H9 (cell line): ENCODE data around the gene NDRG2. TPM values are rescaled to one million over a fixed set of nuclear protein-coding genes. Genes with fewer than 3 reads are reported as not detected.

Experiments
- DNase-seq: peaks from one replicate; pipeline ENCODE4 v3.0.0-alpha.2; 2017
- H2AFZ ChIP-seq: one replicate; pipeline ENCODE4 v1.6.1; 2013; ENCODE audit warnings: mild to moderate bottlenecking, low read length, control low read depth, moderate library complexity
- H2AK5ac ChIP-seq: 2 replicates; pipeline ENCODE4 v1.6.1; 2013; ENCODE audit warnings: low read length, control low read depth, mixed read lengths; ENCODE audit not compliant: insufficient read length
- H2BK120ac ChIP-seq: one replicate; pipeline ENCODE4 v1.6.1; 2013; ENCODE audit warnings: low read depth, mild to moderate bottlenecking, low read length, control low read depth, inconsistent platforms; ENCODE audit not compliant: poor library complexity, severe bottlenecking
- H2BK12ac ChIP-seq: 2 replicates; pipeline ENCODE4 v1.6.1; 2013; ENCODE audit warnings: low read length, control low read depth, mixed read lengths, low read depth; ENCODE audit not compliant: insufficient read length
- H2BK15ac ChIP-seq: 2 replicates; pipeline ENCODE4 v1.6.1; 2013; ENCODE audit warnings: low read depth, low read length, control low read depth
- H2BK20ac ChIP-seq: one replicate; pipeline ENCODE4 v1.6.1; 2013; ENCODE audit warnings: low read depth, mild to moderate bottlenecking, low read length, control low read depth, inconsistent platforms; ENCODE audit not compliant: poor library complexity, severe bottlenecking
- H2BK5ac ChIP-seq: 2 replicates; pipeline ENCODE4 v1.6.1; 2013; ENCODE audit warnings: low read length, control low read depth, mixed read lengths; ENCODE audit not compliant: insufficient read length
- H3K14ac ChIP-seq: 2 replicates; pipeline ENCODE4 v1.6.1; 2013; ENCODE audit warnings: low read length, control low read depth; ENCODE audit not compliant: insufficient read depth
- H3K18ac ChIP-seq: 2 replicates; pipeline ENCODE4 v1.6.1; 2013; ENCODE audit warnings: low read depth, mild to moderate bottlenecking, mixed read lengths, low read length, control low read depth; ENCODE audit not compliant: insufficient read length
- H3K23ac ChIP-seq: 2 replicates; pipeline ENCODE4 v1.6.1; 2013; ENCODE audit warnings: low read length, control low read depth, mixed read lengths, low read depth; ENCODE audit not compliant: insufficient read length
- H3K23me2 ChIP-seq: 2 replicates; pipeline ENCODE4 v1.6.1; 2013; ENCODE audit warnings: low read depth, mild to moderate bottlenecking, mixed read lengths, low read length, control low read depth; ENCODE audit not compliant: insufficient read length, poor library complexity, severe bottlenecking
- H3K27ac ChIP-seq: 2 replicates; pipeline ENCODE4 v1.5.1; 2013; ENCODE audit warnings: low read length, control low read depth, mixed read lengths, low read depth; ENCODE audit not compliant: insufficient read length
- H3K27me3 ChIP-seq: 2 replicates; pipeline ENCODE4 v1.6.1; 2013; ENCODE audit warnings: low read length, control low read depth, inconsistent platforms; ENCODE audit not compliant: insufficient read depth
- H3K4ac ChIP-seq: 2 replicates; pipeline ENCODE4 v1.6.1; 2013; ENCODE audit warnings: low read depth, mild to moderate bottlenecking, control low read depth, inconsistent platforms, low read length, moderate library complexity
- H3K4me1 ChIP-seq: 2 replicates; pipeline ENCODE4 v1.6.1; 2013; ENCODE audit warnings: low read length, control low read depth, inconsistent platforms; ENCODE audit not compliant: insufficient read depth
- H3K4me2 ChIP-seq: 2 replicates; pipeline ENCODE4 v1.6.1; 2013; ENCODE audit warnings: low read length, control low read depth, mixed read lengths; ENCODE audit not compliant: insufficient read length, insufficient read depth
- H3K56ac ChIP-seq: 2 replicates; pipeline ENCODE4 v1.6.1; 2013; ENCODE audit warnings: low read depth, mild to moderate bottlenecking, mixed read lengths, low read length, control low read depth; ENCODE audit not compliant: insufficient read length
- H3K79me1 ChIP-seq: 2 replicates; pipeline ENCODE4 v1.6.1; 2013; ENCODE audit warnings: low read depth, mild to moderate bottlenecking, moderate library complexity, low read length, control low read depth, inconsistent platforms; ENCODE audit not compliant: insufficient read depth, poor library complexity, severe bottlenecking
- H3K79me2 ChIP-seq: 2 replicates; pipeline ENCODE4 v1.6.1; 2013; ENCODE audit warnings: low read length, control low read depth, inconsistent platforms; ENCODE audit not compliant: insufficient read depth
- H3K9ac ChIP-seq: 2 replicates; pipeline ENCODE4 v1.6.1; 2013; ENCODE audit warnings: low read length, control low read depth, mixed read lengths; ENCODE audit not compliant: insufficient read length; ENCODE audit errors: extremely low read depth
- H3K9me3 ChIP-seq: one replicate; pipeline ENCODE4 v1.6.1; 2013; ENCODE audit warnings: low read depth, low read length, inconsistent platforms; ENCODE audit not compliant: control insufficient read depth
- H3T11ph ChIP-seq: one replicate; pipeline ENCODE4 v1.6.1; 2013; ENCODE audit warnings: mild to moderate bottlenecking, low read length, control low read depth, inconsistent platforms
- H4K20me1 ChIP-seq: one replicate; pipeline ENCODE4 v1.6.1; 2013; ENCODE audit not compliant: control insufficient read depth, insufficient read length, insufficient read depth
- H4K5ac ChIP-seq: 2 replicates; pipeline ENCODE4 v1.6.1; 2013; ENCODE audit warnings: low read depth, mild to moderate bottlenecking, mixed read lengths, low read length, control low read depth; ENCODE audit not compliant: insufficient read length
- H4K8ac ChIP-seq: replicated peaks from 2 replicates; pipeline ENCODE4 v1.6.1; 2013; ENCODE audit warnings: low read length, control low read depth, mixed read lengths, low read depth; ENCODE audit not compliant: insufficient read length
- H4K91ac ChIP-seq: 2 replicates; pipeline ENCODE4 v1.6.1; 2013; ENCODE audit warnings: low read depth, mild to moderate bottlenecking, moderate library complexity, mixed read lengths, low read length, control low read depth; ENCODE audit not compliant: insufficient read length
- H3K27ac Mint-ChIP-seq, 3 experiments: 2 replicates in 2 of 3; 3 replicates in 1 of 3; pipeline ENCODE4 v1.8.0; 2020 to 2021; ENCODE audit warnings: mixed read lengths in 3 of 3, mild to moderate bottlenecking in 1 of 3, moderate library complexity in 1 of 3
- H3K27me3 Mint-ChIP-seq: 2 replicates; pipeline ENCODE4 v1.8.0; 2021; ENCODE audit warnings: low read depth, mild to moderate bottlenecking, moderate library complexity, mixed read lengths
- H3K36me3 Mint-ChIP-seq, 3 experiments: 2 replicates in 2 of 3; 3 replicates in 1 of 3; pipeline ENCODE4 v1.8.0; 2020 to 2021; ENCODE audit warnings: low read depth in 3 of 3, mixed read lengths in 3 of 3; ENCODE audit not compliant: insufficient read depth in 1 of 3
- H3K4me1 Mint-ChIP-seq, 2 experiments: 2 replicates each; pipeline ENCODE4 v1.8.0; 2020; ENCODE audit warnings: mixed read lengths in 2 of 2
- H3K4me3 Mint-ChIP-seq, 2 experiments: 2 replicates in 1 of 2; 3 replicates in 1 of 2; pipeline ENCODE4 v1.8.0; 2020 to 2021; ENCODE audit warnings: mild to moderate bottlenecking in 2 of 2, mixed read lengths in 2 of 2, moderate library complexity in 1 of 2
- H3K9me3 Mint-ChIP-seq, 2 experiments: 2 replicates in 1 of 2; 3 replicates in 1 of 2; pipeline ENCODE4 v1.8.0; 2020; ENCODE audit warnings: mild to moderate bottlenecking in 2 of 2, mixed read lengths in 2 of 2, moderate library complexity in 1 of 2
- CTCF ChIP-seq: fragments of 200-600 bp; sonication (generic); conservative IDR thresholded peaks from 3 replicates; pipeline ENCODE4 v1.8.0; 2021; ENCODE audit warnings: antibody characterized with exemption, mild to moderate bottlenecking
- WGBS: extraction: QIAGEN DNeasy Blood & Tissue Kit; methylation state at CpG from one replicate; pipeline ENCODE4 v1.1.7; 2013; ENCODE audit warnings: missing lambda C conversion rate, low lambda C conversion rate, mixed read lengths; ENCODE audit not compliant: insufficient read length; ENCODE audit errors: extremely low coverage; 5-methylcytosine and 5-hydroxymethylcytosine counted together
- total RNA-seq: library from RNA; stranded (reverse); gene quantifications from 2 replicates; pipeline ENCODE4 v1.2.1, GENCODE V29; 2021

NDRG2 gene
- total RNA-seq, 1 experiment from 2014 or later = 20.6 TPM

GRCh38 chr14:21043387-21043973, 18.6 kb upstream of the NDRG2 start:
- H4K91ac ChIP-seq = no peak overlapping the region
- H3K4ac ChIP-seq = no peak overlapping the region
- no peaks in the 10 kb centered on the region for H3K27me3 ChIP-seq
- H2AK5ac ChIP-seq = no peak overlapping the region
- no peak overlapping the region for H3K18ac ChIP-seq
- no peak overlapping the region for H2BK120ac ChIP-seq
- no peak overlapping the region for H3K9ac ChIP-seq
- no peak overlapping the region for H3K27ac ChIP-seq
- no peak overlapping the region for H3K56ac ChIP-seq
- Mint-ChIP-seq H3K4me1 (peaks cover 22 to 23% of the 10 kb centered on the region in 2 experiments), H3K9me3 (no peaks in the 10 kb centered on the region), H3K36me3 (no peaks in the 10 kb centered on the region), H3K27me3 (peaks cover 27% of the 10 kb centered on the region), H3K4me3 (no peak overlapping the region), H3K27ac (peak overlapping the region in 1 of 3 experiments; percentile 36; a peak in 1 of 7 replicates)
- no peak overlapping the region for H3K4me2 ChIP-seq
- no peak overlapping the region for H2BK20ac ChIP-seq
- no CpG with 5 or more reads among the region's 2 CpGs for WGBS
- H3K14ac ChIP-seq = no peak overlapping the region
- no peaks in the 10 kb centered on the region for H3K23me2 ChIP-seq
- no peak overlapping the region for H2BK5ac ChIP-seq
- H2BK12ac ChIP-seq = no peak overlapping the region
- no peaks in the 10 kb centered on the region for H3K9me3 ChIP-seq
- H3K79me1 ChIP-seq = no peaks in the 10 kb centered on the region
- no peak overlapping the region for H3K23ac ChIP-seq
- DNase-seq = no peak
- no peak overlapping the region for H2AFZ ChIP-seq
- H3K4me1 ChIP-seq = peaks cover 5% of the 10 kb centered on the region
- H4K5ac ChIP-seq = no peak overlapping the region
- H3K79me2 ChIP-seq = no peaks in the 10 kb centered on the region
- H4K20me1 ChIP-seq = no peaks in the 10 kb centered on the region
- no peak overlapping the region for H4K8ac ChIP-seq
- TF ChIP-seq CTCF = no peak
- no peak overlapping the region for H2BK15ac ChIP-seq
- H3T11ph ChIP-seq = no peak overlapping the region
